Measurements from ENCODE around the gene CEP89. TPM values are rescaled to one million over a fixed set of nuclear protein-coding genes. Genes with fewer than 3 reads are reported as not detected.

Gene CEP89
- total and polyA plus RNA-seq, 2 of the 4 experiments (the other 2 are of a cell fraction) = 7.2 to 17.4 TPM

DNA sequence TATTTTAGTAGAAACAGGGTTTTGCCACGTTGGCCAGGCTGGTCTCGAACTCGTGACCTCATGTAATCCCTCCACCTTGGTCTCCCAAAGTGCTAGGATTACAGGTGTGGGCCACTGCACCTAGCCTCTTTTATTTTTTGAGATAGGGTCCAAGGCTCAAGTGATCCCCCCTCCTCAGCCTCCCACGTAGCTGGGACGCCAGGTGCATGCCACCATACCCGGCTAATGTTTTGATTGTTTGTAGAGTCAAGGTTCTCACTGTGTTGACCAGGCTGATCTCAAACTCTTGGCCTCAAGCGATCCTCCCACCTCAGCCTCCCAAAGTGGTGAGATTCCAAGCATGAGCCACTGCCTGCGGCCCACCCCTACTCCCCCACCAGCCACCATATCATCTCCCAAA, 108.5 kb downstream of the CEP89 start:
- no peaks in the 10 kb centered on the region for H3K27me3 ChIP-seq (ENCODE audit: control insufficient read depth, insufficient read depth, low read length)
- in situ Hi-C loops (cut with MboI; ENCODE audit: low sequenced_read_pairs) = no loop called here
- no peak overlapping the region for H2BK20ac ChIP-seq (ENCODE audit: low read depth, low read length)
- H4K20me1 ChIP-seq (ENCODE audit: insufficient read depth, low read length) = no peaks in the 10 kb centered on the region
- H3K36me3 ChIP-seq (ENCODE audit: control insufficient read depth, insufficient read depth, low read length) = no peaks in the 10 kb centered on the region
- H3K56ac ChIP-seq (ENCODE audit: extremely low read depth, insufficient read depth, low read length) = no peak overlapping the region
- TF ChIP-seq, protein P1, sequence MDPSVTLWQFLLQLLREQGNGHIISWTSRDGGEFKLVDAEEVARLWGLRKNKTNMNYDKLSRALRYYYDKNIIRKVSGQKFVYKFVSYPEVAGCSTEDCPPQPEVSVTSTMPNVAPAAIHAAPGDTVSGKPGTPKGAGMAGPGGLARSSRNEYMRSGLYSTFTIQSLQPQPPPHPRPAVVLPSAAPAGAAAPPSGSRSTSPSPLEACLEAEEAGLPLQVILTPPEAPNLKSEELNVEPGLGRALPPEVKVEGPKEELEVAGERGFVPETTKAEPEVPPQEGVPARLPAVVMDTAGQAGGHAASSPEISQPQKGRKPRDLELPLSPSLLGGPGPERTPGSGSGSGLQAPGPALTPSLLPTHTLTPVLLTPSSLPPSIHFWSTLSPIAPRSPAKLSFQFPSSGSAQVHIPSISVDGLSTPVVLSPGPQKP (IDR thresholded peaks at IDR 0.05; ENCODE audit: borderline replicate concordance, low read depth, low read length) = no peak
- no peak for TF ChIP-seq BHLHE40 (IDR thresholded peaks at IDR 0.05; ENCODE audit: low read depth, low read length)
- TF ChIP-seq MXI1 (IDR thresholded peaks at IDR 0.05; ENCODE audit: borderline replicate concordance, low read depth, low read length) = no peak
- TF ChIP-seq NFE2L2 (IDR thresholded peaks at IDR 0.05; ENCODE audit: low read depth, low read length) = no peak
- no peak for TF ChIP-seq SMC3 (IDR thresholded peaks at IDR 0.05; ENCODE audit: low read depth, low read length)
- H3K4me3 ChIP-seq (ENCODE audit: insufficient read depth, low read depth, low read length) = no peak overlapping the region
- H3K14ac ChIP-seq (replicated peaks; ENCODE audit: low read depth, low read length) = no peak overlapping the region
- no peak overlapping the region for H2AK9ac ChIP-seq (replicated peaks; ENCODE audit: low read depth, low read length, poor library complexity)
- DNase-seq (no peak), ATAC-seq (ENCODE audit: low read depth) (no peak)
- ChIA-PET CTCF (no interaction called here), POLR2A (ENCODE audit: unreplicated experiment) (no interaction called here)
- no peak overlapping the region for H4K91ac ChIP-seq (ENCODE audit: insufficient read depth, low read depth, low read length)
- H3K79me1 ChIP-seq (ENCODE audit: low read depth in 1 of 2, low read length in 2 of 2) = no peaks in the 10 kb centered on the region
- H4K8ac ChIP-seq (ENCODE audit: low read depth in 2 of 2, low read length in 2 of 2) = no peak overlapping the region
- no peak overlapping the region for H3K18ac ChIP-seq (ENCODE audit: low read depth, low read length)
- H2AFZ ChIP-seq (replicated peaks; ENCODE audit: low read length, poor library complexity) = no peak overlapping the region
- no peak overlapping the region for H2BK120ac ChIP-seq (ENCODE audit: low read depth, low read length)
- no peaks in the 10 kb centered on the region for H3K9me1 ChIP-seq (ENCODE audit: insufficient read depth, low read length)
- no peaks in the 10 kb centered on the region for H3K4me1 ChIP-seq (ENCODE audit: control insufficient read depth, insufficient read depth, low read length)
- no peak overlapping the region for H3K4me2 ChIP-seq (ENCODE audit: low read depth, low read length)
- no peak overlapping the region for H3K9ac ChIP-seq (ENCODE audit: low read depth, low read length)
- BruUV-seq (replicated peaks) = no TSS peak
- no peak overlapping the region for H3K4ac ChIP-seq (ENCODE audit: low read depth, low read length)
- H2BK5ac ChIP-seq (ENCODE audit: low read depth, low read length, poor library complexity, severe bottlenecking) = no peak overlapping the region
- no peak overlapping the region for H3K23ac ChIP-seq (ENCODE audit: low read depth, low read length)
- no peak overlapping the region for H3K27ac ChIP-seq (ENCODE audit: insufficient read depth, low read length)
- H2BK15ac ChIP-seq (ENCODE audit: low read depth, low read length) = no peak overlapping the region
- dilution Hi-C loops (cut with HindIII; ENCODE audit: low sequenced_read_pairs, unreplicated experiment) = no loop called here
- H2AK5ac ChIP-seq (ENCODE audit: low read depth, low read length) = no peak overlapping the region
- WGBS, 2 experiments (ENCODE audit: extremely low coverage in 2 of 2, insufficient read length in 1 of 2) = 80% methylated on average over 1 of the region's 8 CpGs; no CpG with 5 or more reads in 1 of the 2 experiments
- H4K5ac ChIP-seq (ENCODE audit: low read depth, low read length) = no peak overlapping the region
- intact Hi-C loops (cut with micrococcal nuclease) = no loop called here
- H3K9me3 ChIP-seq (ENCODE audit: control insufficient read depth, insufficient read depth, low read length) = no peaks in the 10 kb centered on the region

All from IMR-90 (cell line).